CD14-positive monocyte (primary cell): ENCODE measurements around the gene MTMR10. TPM values are rescaled to one million over a fixed set of nuclear protein-coding genes. Genes with fewer than 3 reads are reported as not detected.

ENCODE experiments used
- DNase-seq, 3 donors: peaks; one replicate each; pipeline ENCODE4 v3.0.0-alpha.2; 2011 to 2022
- H2AFZ ChIP-seq: 2 replicates; pipeline ENCODE4 v1.6.0; 2012; ENCODE audit warnings: mild to moderate bottlenecking, low read depth, low read length, inconsistent platforms; ENCODE audit not compliant: insufficient read depth, poor library complexity, severe bottlenecking
- H3K27ac ChIP-seq, 2 donors: 1 replicate in 1 of 2; 2 replicates in 1 of 2; pipeline ENCODE4 v1.5.1; 2012 to 2013; ENCODE audit warnings: low read length in 2 of 2, control low read depth in 1 of 2, inconsistent platforms in 1 of 2, low read depth in 1 of 2, mild to moderate bottlenecking in 1 of 2
- H3K27me3 ChIP-seq, 2 donors: one replicate each; pipeline versions ENCODE4 v1.6.0 to v1.6.1; 2011 to 2013; ENCODE audit warnings: low read length in 2 of 2; ENCODE audit not compliant: control insufficient read depth in 2 of 2, insufficient read depth in 2 of 2
- H3K36me3 ChIP-seq, 2 donors: replicated peaks in 1 of 2; 1 replicate in 1 of 2; 2 replicates in 1 of 2; pipeline versions ENCODE4 v1.5.1 to v1.6.1; 2012 to 2013; ENCODE audit warnings: low read length in 2 of 2, control low read depth in 1 of 2, inconsistent platforms in 1 of 2, mild to moderate bottlenecking in 1 of 2; ENCODE audit not compliant: insufficient read depth in 2 of 2, control insufficient read depth in 1 of 2
- H3K4me1 ChIP-seq, 2 donors: 1 replicate in 1 of 2; 2 replicates in 1 of 2; pipeline versions ENCODE4 v1.5.1 to v1.6.1; 2012 to 2013; ENCODE audit warnings: low read length in 2 of 2, control low read depth in 1 of 2, inconsistent platforms in 1 of 2, mild to moderate bottlenecking in 1 of 2, moderate library complexity in 1 of 2; ENCODE audit not compliant: insufficient read depth in 2 of 2, control insufficient read depth in 1 of 2
- H3K4me2 ChIP-seq: replicated peaks from 2 replicates; pipeline ENCODE3; 2012; ENCODE audit warnings: low read length, moderate library complexity, mild to moderate bottlenecking; ENCODE audit not compliant: poor library complexity, severe bottlenecking; ENCODE audit errors: extremely low read depth
- H3K4me3 ChIP-seq, 3 experiments: fragments of 200-600 bp in 1 of 3; sonication (generic) in 1 of 3; replicated peaks in 1 of 3; 1 replicate in 2 of 3; 2 replicates in 1 of 3; pipeline ENCODE4 v1.5.1; 2011 to 2013; ENCODE audit warnings: low read length in 3 of 3, mild to moderate bottlenecking in 3 of 3, control low read depth in 2 of 3, low read depth in 2 of 3, inconsistent platforms in 1 of 3, moderate library complexity in 1 of 3
- H3K79me2 ChIP-seq: 2 replicates; pipeline ENCODE4 v1.6.0; 2012; ENCODE audit warnings: mild to moderate bottlenecking, control low read depth, inconsistent platforms, low read length, moderate library complexity; ENCODE audit not compliant: insufficient read depth
- H3K9ac ChIP-seq: 2 replicates; pipeline ENCODE4 v1.6.0; 2017; ENCODE audit warnings: low read length, mild to moderate bottlenecking; ENCODE audit not compliant: insufficient read depth, poor library complexity, severe bottlenecking
- H3K9me3 ChIP-seq, 2 donors: replicated peaks in 1 of 2; 1 replicate in 1 of 2; 2 replicates in 1 of 2; pipeline versions ENCODE4 v1.5.1 to v1.6.1; 2012 to 2013; ENCODE audit warnings: low read length in 2 of 2, control low read depth in 1 of 2; ENCODE audit not compliant: control insufficient read depth in 1 of 2, insufficient read depth in 1 of 2
- H4K20me1 ChIP-seq: 2 replicates; pipeline ENCODE4 v1.6.0; 2012; ENCODE audit warnings: mild to moderate bottlenecking, low read length, control low read depth, moderate library complexity; ENCODE audit not compliant: insufficient read depth
- H3K27ac Mint-ChIP-seq, 7 donors: one replicate each; pipeline ENCODE4 v1.8.0; 2020; ENCODE audit warnings: mild to moderate bottlenecking in 7 of 7, mixed read lengths in 7 of 7, moderate library complexity in 6 of 7, inconsistent platforms in 2 of 7
- H3K27me3 Mint-ChIP-seq, 3 donors: one replicate each; pipeline ENCODE4 v1.8.0; 2021 to 2022; ENCODE audit warnings: low read depth in 3 of 3, mild to moderate bottlenecking in 3 of 3, mixed read lengths in 3 of 3, moderate library complexity in 3 of 3, inconsistent platforms in 1 of 3
- H3K36me3 Mint-ChIP-seq, 2 donors: one replicate each; pipeline ENCODE4 v1.8.0; 2020; ENCODE audit warnings: mixed read lengths in 2 of 2, inconsistent platforms in 1 of 2, mild to moderate bottlenecking in 1 of 2
- H3K4me1 Mint-ChIP-seq: one replicate; pipeline ENCODE4 v1.8.0; 2020; ENCODE audit warnings: mild to moderate bottlenecking, mixed read lengths
- H3K4me3 Mint-ChIP-seq, 2 donors: one replicate each; pipeline ENCODE4 v1.8.0; 2020; ENCODE audit warnings: mild to moderate bottlenecking in 2 of 2, mixed read lengths in 2 of 2, moderate library complexity in 1 of 2
- H3K9me3 Mint-ChIP-seq, 7 donors: one replicate each; pipeline ENCODE4 v1.8.0; 2020 to 2022; ENCODE audit warnings: mixed read lengths in 7 of 7, mild to moderate bottlenecking in 6 of 7, moderate library complexity in 6 of 7, inconsistent platforms in 2 of 7
- WGBS: methylation state at CpG from one replicate; pipeline ENCODE4 v1.1.5; 2013; ENCODE audit warnings: missing lambda C conversion rate; ENCODE audit not compliant: insufficient coverage; 5-methylcytosine and 5-hydroxymethylcytosine counted together
- intact Hi-C, 2 donors: fragments of 100-400 bp; cut with micrococcal nuclease; formaldehyde crosslinking; loops; one replicate each; pipeline versions ENCODE4 v1.15.0 to v1.15.1; 2023
- polyA plus RNA-seq, 3 donors: library from polyadenylated mRNA; depleted of rRNA in 1 of 3; unstranded in 2 of 3; stranded (reverse) in 1 of 3; fragments of 300-500 nt in 2 of 3; fragments of >200 nt in 1 of 3; fragmentation: Illumina TruSeq in 2 of 3; gene quantifications; 1 replicate in 2 of 3; 2 replicates in 1 of 3; pipeline ENCODE4 v1.2.3, GENCODE V29; 2012 to 2021
- TF ChIP-seq, protein P1 (sequence below): fragments of 200-600 bp; IDR thresholded peaks from one replicate; pipeline ENCODE4 v1.8.0; 2022; ENCODE audit warnings: antibody characterized with exemption, mild to moderate bottlenecking

The MTMR10 gene
- polyA plus RNA-seq, 3 donors: 8.7 to 23.3 (median 15.9) TPM

DNA sequence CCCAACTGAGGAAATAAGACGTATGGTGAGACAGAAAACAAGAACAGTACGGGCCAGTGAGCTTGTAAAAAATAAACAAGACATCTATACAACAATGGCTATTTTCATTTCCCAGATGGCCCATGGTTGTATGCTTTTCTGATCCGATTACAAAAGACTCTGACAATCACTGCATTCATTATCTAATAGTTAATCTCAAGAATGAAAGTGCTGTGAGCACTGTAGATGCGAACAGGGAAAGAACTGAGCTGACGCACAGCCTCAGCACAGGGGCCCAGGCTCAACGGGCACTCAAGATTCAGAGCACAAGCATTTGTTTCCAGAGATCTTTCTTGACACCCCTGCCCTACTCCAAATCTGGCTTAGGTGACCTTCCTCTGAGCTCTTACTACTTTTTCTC lies 6.9 kb downstream of the MTMR10 start:
- Mint-ChIP-seq H3K27me3 (peaks cover 0 to 2% (median 0%) of the 10 kb centered on the region in 3 donors), H3K9me3 (peaks cover 0 to 2% (median 0%) of the 10 kb centered on the region in 7 donors), H3K36me3 (peaks cover 57 to 72% of the 10 kb centered on the region in 2 donors), H3K4me1 (peaks cover 59% of the 10 kb centered on the region), H3K27ac (peak overlapping the region in 3 of 7 donors; percentile 22 to 66 (median 35)), H3K4me3 (no peak overlapping the region)
- Histone ChIP-seq H4K20me1 (peaks cover 99% of the 10 kb centered on the region), H2AFZ (no peak overlapping the region), H3K9me3 (no peaks in the 10 kb centered on the region), H3K27ac (peak overlapping the region in 1 of 2 donors; percentile 46), H3K4me2 (no peak overlapping the region), H3K79me2 (peaks cover 95% of the 10 kb centered on the region), H3K36me3 (peaks cover 57 to 73% of the 10 kb centered on the region in 2 donors), H3K27me3 (no peaks in the 10 kb centered on the region), H3K9ac (no peak overlapping the region), H3K4me1 (peaks cover 34 to 49% of the 10 kb centered on the region in 2 donors), H3K4me3 (no peak overlapping the region)
- no peak for DNase-seq
- WGBS: 90% methylated on average over 3 of the region's 6 CpGs
- TF ChIP-seq, protein P1, sequence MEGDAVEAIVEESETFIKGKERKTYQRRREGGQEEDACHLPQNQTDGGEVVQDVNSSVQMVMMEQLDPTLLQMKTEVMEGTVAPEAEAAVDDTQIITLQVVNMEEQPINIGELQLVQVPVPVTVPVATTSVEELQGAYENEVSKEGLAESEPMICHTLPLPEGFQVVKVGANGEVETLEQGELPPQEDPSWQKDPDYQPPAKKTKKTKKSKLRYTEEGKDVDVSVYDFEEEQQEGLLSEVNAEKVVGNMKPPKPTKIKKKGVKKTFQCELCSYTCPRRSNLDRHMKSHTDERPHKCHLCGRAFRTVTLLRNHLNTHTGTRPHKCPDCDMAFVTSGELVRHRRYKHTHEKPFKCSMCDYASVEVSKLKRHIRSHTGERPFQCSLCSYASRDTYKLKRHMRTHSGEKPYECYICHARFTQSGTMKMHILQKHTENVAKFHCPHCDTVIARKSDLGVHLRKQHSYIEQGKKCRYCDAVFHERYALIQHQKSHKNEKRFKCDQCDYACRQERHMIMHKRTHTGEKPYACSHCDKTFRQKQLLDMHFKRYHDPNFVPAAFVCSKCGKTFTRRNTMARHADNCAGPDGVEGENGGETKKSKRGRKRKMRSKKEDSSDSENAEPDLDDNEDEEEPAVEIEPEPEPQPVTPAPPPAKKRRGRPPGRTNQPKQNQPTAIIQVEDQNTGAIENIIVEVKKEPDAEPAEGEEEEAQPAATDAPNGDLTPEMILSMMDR: no peak
- intact Hi-C loops: no loop called here

DNA sequence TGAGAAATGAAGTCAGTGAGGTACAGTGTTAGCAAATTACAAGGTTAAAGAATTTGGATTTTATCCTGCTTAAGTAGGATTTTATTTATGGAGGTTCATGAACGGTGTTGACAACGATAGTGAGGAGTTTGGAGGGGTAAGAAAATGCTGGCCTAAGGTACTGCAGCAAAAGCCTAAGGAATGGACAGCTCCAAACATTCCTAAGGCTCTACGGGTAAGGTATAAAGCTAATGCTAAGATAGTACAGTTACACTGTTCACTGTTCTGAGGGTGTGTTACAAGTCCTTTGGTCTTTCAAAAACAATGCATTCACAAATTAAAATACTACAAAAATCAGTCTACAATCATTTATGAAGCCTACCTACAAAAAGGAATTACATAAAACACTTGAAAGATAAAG lies 7.3 kb downstream of the MTMR10 start:
- no peak overlapping the region for H3K9ac ChIP-seq
- peaks cover 36 to 49% of the 10 kb centered on the region in 2 donors for H3K4me1 ChIP-seq
- Mint-ChIP-seq H3K27ac (no peak overlapping the region), H3K4me3 (no peak overlapping the region), H3K9me3 (peaks cover 0 to 2% (median 0%) of the 10 kb centered on the region in 7 donors), H3K4me1 (peaks cover 63% of the 10 kb centered on the region), H3K36me3 (peaks cover 57 to 74% of the 10 kb centered on the region in 2 donors), H3K27me3 (peaks cover 0 to 2% (median 0%) of the 10 kb centered on the region in 3 donors)
- DNase-seq: no peak
- H4K20me1 ChIP-seq: peaks cover 99% of the 10 kb centered on the region
- no peak overlapping the region for H2AFZ ChIP-seq
- H3K9me3 ChIP-seq: peaks cover 0 to 2% of the 10 kb centered on the region in 2 donors
- no peak overlapping the region for H3K4me3 ChIP-seq
- peaks cover 57 to 73% of the 10 kb centered on the region in 2 donors for H3K36me3 ChIP-seq
- peaks cover 95% of the 10 kb centered on the region for H3K79me2 ChIP-seq
- H3K4me2 ChIP-seq: no peak overlapping the region
- H3K27ac ChIP-seq: peak overlapping the region in 1 of 2 donors; percentile 46
- 94% methylated on average over 2 of the region's 3 CpGs for WGBS
- TF ChIP-seq, protein P1: no peak
- intact Hi-C loops: no loop called here
- H3K27me3 ChIP-seq: no peaks in the 10 kb centered on the region
